Omental fat pad (tissue), 4 donors: ENCODE results near the gene CASK. TPM values are rescaled to one million over a fixed set of nuclear protein-coding genes. Genes with fewer than 3 reads are reported as not detected.

Experiments
- ATAC-seq: fragments of 150-250 bp; one replicate; pipeline ENCODE4 v1.9.1; 2016; ENCODE audit warnings: mild to moderate bottlenecking, moderate library complexity; ENCODE audit not compliant: low FRiP score
- DNase-seq: peaks from one replicate; pipeline ENCODE4 v3.0.0-alpha.2; 2019; ENCODE audit warnings: low spot score
- CTCF ChIP-seq, 3 donors: fragments of 450-650 bp; IDR thresholded peaks; one replicate each; pipeline ENCODE4 v1.5.1; 2016 to 2017; ENCODE audit warnings: antibody characterized with exemption in 3 of 3, mild to moderate bottlenecking in 3 of 3, moderate library complexity in 2 of 3
- total RNA-seq, 4 donors: library from RNA; depleted of rRNA; stranded (reverse); fragments of >200 nt; gene quantifications; one replicate each; pipeline ENCODE4 v1.1.0, GENCODE V29; 2016

Gene CASK
- total RNA-seq, 4 donors from 2014 or later: 26.8 to 42.4 (median 32.9) TPM

- DNase-seq (no peak), ATAC-seq (no peak)
- TF ChIP-seq CTCF (IDR thresholded peaks at IDR 0.05): no peak
These were observed 411.0 kb downstream of the CASK start for GRCh38 chrX:41512394-41512793.

GRCh38 chrX:41507919-41508318 lies 415.4 kb downstream of the CASK start:
- TF ChIP-seq CTCF (IDR thresholded peaks at IDR 0.05): no peak
- DNase-seq (no peak), ATAC-seq (no peak)

- TF ChIP-seq CTCF (IDR thresholded peaks at IDR 0.05): no peak
- DNase-seq (no peak), ATAC-seq (no peak)
These were observed 421.4 kb downstream of the CASK start for GRCh38 chrX:41502004-41502403.

- no peak for TF ChIP-seq CTCF (IDR thresholded peaks at IDR 0.05)
- no peak for DNase-seq
These were observed 423.4 kb downstream of the CASK start for GRCh38 chrX:41499984-41500383.

GRCh38 chrX:41499195-41499594 lies 424.2 kb downstream of the CASK start:
- ATAC-seq: no peak
- DNase-seq: no peak
- TF ChIP-seq CTCF (IDR thresholded peaks at IDR 0.05): no peak

More at GRCh38 chrX:41499984-41500383, 423.4 kb downstream of the CASK start:
- ATAC-seq: no peak

GRCh38 chrX:41491267-41492004 lies 431.9 kb downstream of the CASK start:
- DNase-seq: no peak
- TF ChIP-seq CTCF (IDR thresholded peaks at IDR 0.05): no peak
- peak; percentile 86 for ATAC-seq

- no peak for TF ChIP-seq CTCF (IDR thresholded peaks at IDR 0.05)
- ATAC-seq (no peak), DNase-seq (no peak)
These were observed 432.9 kb downstream of the CASK start for GRCh38 chrX:41490446-41490845.
